H9 (cell line): ENCODE measurements around the gene KIF18B. TPM values are rescaled to one million over a fixed set of nuclear protein-coding genes. Genes with fewer than 3 reads are reported as not detected.

Experiments used
- DNase-seq: peaks from one replicate; pipeline ENCODE4 v3.0.0-alpha.2; 2017
- H2AFZ ChIP-seq: one replicate; pipeline ENCODE4 v1.6.1; 2013; ENCODE audit warnings: mild to moderate bottlenecking, low read length, control low read depth, moderate library complexity
- H2AK5ac ChIP-seq: 2 replicates; pipeline ENCODE4 v1.6.1; 2013; ENCODE audit warnings: low read length, control low read depth, mixed read lengths; ENCODE audit not compliant: insufficient read length
- H2BK120ac ChIP-seq: one replicate; pipeline ENCODE4 v1.6.1; 2013; ENCODE audit warnings: low read depth, mild to moderate bottlenecking, low read length, control low read depth, inconsistent platforms; ENCODE audit not compliant: poor library complexity, severe bottlenecking
- H2BK12ac ChIP-seq: 2 replicates; pipeline ENCODE4 v1.6.1; 2013; ENCODE audit warnings: low read length, control low read depth, mixed read lengths, low read depth; ENCODE audit not compliant: insufficient read length
- H2BK15ac ChIP-seq: 2 replicates; pipeline ENCODE4 v1.6.1; 2013; ENCODE audit warnings: low read depth, low read length, control low read depth
- H2BK20ac ChIP-seq: one replicate; pipeline ENCODE4 v1.6.1; 2013; ENCODE audit warnings: low read depth, mild to moderate bottlenecking, low read length, control low read depth, inconsistent platforms; ENCODE audit not compliant: poor library complexity, severe bottlenecking
- H2BK5ac ChIP-seq: 2 replicates; pipeline ENCODE4 v1.6.1; 2013; ENCODE audit warnings: low read length, control low read depth, mixed read lengths; ENCODE audit not compliant: insufficient read length
- H3K14ac ChIP-seq: 2 replicates; pipeline ENCODE4 v1.6.1; 2013; ENCODE audit warnings: low read length, control low read depth; ENCODE audit not compliant: insufficient read depth
- H3K18ac ChIP-seq: 2 replicates; pipeline ENCODE4 v1.6.1; 2013; ENCODE audit warnings: low read depth, mild to moderate bottlenecking, mixed read lengths, low read length, control low read depth; ENCODE audit not compliant: insufficient read length
- H3K23ac ChIP-seq: 2 replicates; pipeline ENCODE4 v1.6.1; 2013; ENCODE audit warnings: low read length, control low read depth, mixed read lengths, low read depth; ENCODE audit not compliant: insufficient read length
- H3K23me2 ChIP-seq: 2 replicates; pipeline ENCODE4 v1.6.1; 2013; ENCODE audit warnings: low read depth, mild to moderate bottlenecking, mixed read lengths, low read length, control low read depth; ENCODE audit not compliant: insufficient read length, poor library complexity, severe bottlenecking
- H3K27ac ChIP-seq: 2 replicates; pipeline ENCODE4 v1.5.1; 2013; ENCODE audit warnings: low read length, control low read depth, mixed read lengths, low read depth; ENCODE audit not compliant: insufficient read length
- H3K27me3 ChIP-seq: 2 replicates; pipeline ENCODE4 v1.6.1; 2013; ENCODE audit warnings: low read length, control low read depth, inconsistent platforms; ENCODE audit not compliant: insufficient read depth
- H3K4ac ChIP-seq: 2 replicates; pipeline ENCODE4 v1.6.1; 2013; ENCODE audit warnings: low read depth, mild to moderate bottlenecking, control low read depth, inconsistent platforms, low read length, moderate library complexity
- H3K4me1 ChIP-seq: 2 replicates; pipeline ENCODE4 v1.6.1; 2013; ENCODE audit warnings: low read length, control low read depth, inconsistent platforms; ENCODE audit not compliant: insufficient read depth
- H3K4me2 ChIP-seq: 2 replicates; pipeline ENCODE4 v1.6.1; 2013; ENCODE audit warnings: low read length, control low read depth, mixed read lengths; ENCODE audit not compliant: insufficient read length, insufficient read depth
- H3K56ac ChIP-seq: 2 replicates; pipeline ENCODE4 v1.6.1; 2013; ENCODE audit warnings: low read depth, mild to moderate bottlenecking, mixed read lengths, low read length, control low read depth; ENCODE audit not compliant: insufficient read length
- H3K79me1 ChIP-seq: 2 replicates; pipeline ENCODE4 v1.6.1; 2013; ENCODE audit warnings: low read depth, mild to moderate bottlenecking, moderate library complexity, low read length, control low read depth, inconsistent platforms; ENCODE audit not compliant: insufficient read depth, poor library complexity, severe bottlenecking
- H3K79me2 ChIP-seq: 2 replicates; pipeline ENCODE4 v1.6.1; 2013; ENCODE audit warnings: low read length, control low read depth, inconsistent platforms; ENCODE audit not compliant: insufficient read depth
- H3K9ac ChIP-seq: 2 replicates; pipeline ENCODE4 v1.6.1; 2013; ENCODE audit warnings: low read length, control low read depth, mixed read lengths; ENCODE audit not compliant: insufficient read length; ENCODE audit errors: extremely low read depth
- H3K9me3 ChIP-seq: one replicate; pipeline ENCODE4 v1.6.1; 2013; ENCODE audit warnings: low read depth, low read length, inconsistent platforms; ENCODE audit not compliant: control insufficient read depth
- H3T11ph ChIP-seq: one replicate; pipeline ENCODE4 v1.6.1; 2013; ENCODE audit warnings: mild to moderate bottlenecking, low read length, control low read depth, inconsistent platforms
- H4K20me1 ChIP-seq: one replicate; pipeline ENCODE4 v1.6.1; 2013; ENCODE audit not compliant: control insufficient read depth, insufficient read length, insufficient read depth
- H4K5ac ChIP-seq: 2 replicates; pipeline ENCODE4 v1.6.1; 2013; ENCODE audit warnings: low read depth, mild to moderate bottlenecking, mixed read lengths, low read length, control low read depth; ENCODE audit not compliant: insufficient read length
- H4K8ac ChIP-seq: replicated peaks from 2 replicates; pipeline ENCODE4 v1.6.1; 2013; ENCODE audit warnings: low read length, control low read depth, mixed read lengths, low read depth; ENCODE audit not compliant: insufficient read length
- H4K91ac ChIP-seq: 2 replicates; pipeline ENCODE4 v1.6.1; 2013; ENCODE audit warnings: low read depth, mild to moderate bottlenecking, moderate library complexity, mixed read lengths, low read length, control low read depth; ENCODE audit not compliant: insufficient read length
- H3K27ac Mint-ChIP-seq, 3 experiments: 2 replicates in 2 of 3; 3 replicates in 1 of 3; pipeline ENCODE4 v1.8.0; 2020 to 2021; ENCODE audit warnings: mixed read lengths in 3 of 3, mild to moderate bottlenecking in 1 of 3, moderate library complexity in 1 of 3
- H3K27me3 Mint-ChIP-seq: 2 replicates; pipeline ENCODE4 v1.8.0; 2021; ENCODE audit warnings: low read depth, mild to moderate bottlenecking, moderate library complexity, mixed read lengths
- H3K36me3 Mint-ChIP-seq, 3 experiments: 2 replicates in 2 of 3; 3 replicates in 1 of 3; pipeline ENCODE4 v1.8.0; 2020 to 2021; ENCODE audit warnings: low read depth in 3 of 3, mixed read lengths in 3 of 3; ENCODE audit not compliant: insufficient read depth in 1 of 3
- H3K4me1 Mint-ChIP-seq, 2 experiments: 2 replicates each; pipeline ENCODE4 v1.8.0; 2020; ENCODE audit warnings: mixed read lengths in 2 of 2
- H3K4me3 Mint-ChIP-seq, 2 experiments: 2 replicates in 1 of 2; 3 replicates in 1 of 2; pipeline ENCODE4 v1.8.0; 2020 to 2021; ENCODE audit warnings: mild to moderate bottlenecking in 2 of 2, mixed read lengths in 2 of 2, moderate library complexity in 1 of 2
- H3K9me3 Mint-ChIP-seq, 2 experiments: 2 replicates in 1 of 2; 3 replicates in 1 of 2; pipeline ENCODE4 v1.8.0; 2020; ENCODE audit warnings: mild to moderate bottlenecking in 2 of 2, mixed read lengths in 2 of 2, moderate library complexity in 1 of 2
- CTCF ChIP-seq: fragments of 200-600 bp; sonication (generic); conservative IDR thresholded peaks from 3 replicates; pipeline ENCODE4 v1.8.0; 2021; ENCODE audit warnings: antibody characterized with exemption, mild to moderate bottlenecking
- total RNA-seq: library from RNA; stranded (reverse); gene quantifications from 2 replicates; pipeline ENCODE4 v1.2.1, GENCODE V29; 2021

The KIF18B gene
- total RNA-seq, 1 experiment from 2014 or later, result 51.8 TPM

DNA sequence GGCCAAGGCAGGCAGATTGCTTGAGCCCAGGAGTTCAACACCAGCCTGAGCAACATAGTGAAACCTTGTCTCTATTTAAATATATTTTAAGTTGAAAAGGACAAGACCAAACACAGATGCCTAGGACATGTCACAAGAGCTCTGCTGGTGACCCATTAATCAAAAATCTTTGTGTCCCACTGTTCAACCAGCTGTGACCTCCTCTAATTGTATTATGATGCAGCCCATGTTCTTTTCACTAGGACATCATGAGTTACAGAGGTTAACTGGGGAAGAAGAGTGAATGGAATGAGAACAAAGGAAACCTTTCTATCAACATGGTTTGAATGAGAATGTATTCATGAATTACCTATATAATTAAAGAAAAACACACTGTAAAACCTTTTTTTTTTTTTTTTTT, 55.3 kb downstream of the KIF18B start:
- Mint-ChIP-seq H3K36me3 (peaks cover 15 to 40% (median 26%) of the 10 kb centered on the region in 3 experiments), H3K4me3 (no peak overlapping the region), H3K27me3 (no peaks in the 10 kb centered on the region), H3K27ac (no peak overlapping the region), H3K9me3 (no peaks in the 10 kb centered on the region), H3K4me1 (no peaks in the 10 kb centered on the region)
- Histone ChIP-seq H2BK5ac (no peak overlapping the region), H2BK12ac (no peak overlapping the region), H3K4me2 (no peak overlapping the region), H3K79me2 (peaks cover 7% of the 10 kb centered on the region; the same call in 1 of the 2 replicates), H3K27me3 (no peaks in the 10 kb centered on the region), H3K23me2 (no peaks in the 10 kb centered on the region), H3K23ac (no peak overlapping the region), H3K18ac (no peak overlapping the region), H2AK5ac (no peak overlapping the region), H4K8ac (no peak overlapping the region), H3K4ac (no peak overlapping the region), H3K79me1 (peaks cover 6% of the 10 kb centered on the region), H3K9ac (no peak overlapping the region), H4K5ac (no peak overlapping the region), H3T11ph (no peak overlapping the region), H3K14ac (no peak overlapping the region), H2BK20ac (no peak overlapping the region), H2BK15ac (no peak overlapping the region), H4K20me1 (no peaks in the 10 kb centered on the region), H4K91ac (no peak overlapping the region), H3K27ac (no peak overlapping the region), H3K4me1 (no peaks in the 10 kb centered on the region), H2BK120ac (no peak overlapping the region), H3K56ac (no peak overlapping the region), H3K9me3 (no peaks in the 10 kb centered on the region), H2AFZ (no peak overlapping the region)
- DNase-seq, result no peak
- no peak for TF ChIP-seq CTCF
